ENCODE measurements around the gene CDKN2AIPNL.
A peak's percentile ranks its signal among the peaks of the same experiment; 100 is the strongest.
"Not testable (repeated sequence)": the region's sequence is repeated elsewhere in the genome, so short reads cannot be mapped to it uniquely, and the experiment has no call there.

The CDKN2AIPNL gene

DNA sequence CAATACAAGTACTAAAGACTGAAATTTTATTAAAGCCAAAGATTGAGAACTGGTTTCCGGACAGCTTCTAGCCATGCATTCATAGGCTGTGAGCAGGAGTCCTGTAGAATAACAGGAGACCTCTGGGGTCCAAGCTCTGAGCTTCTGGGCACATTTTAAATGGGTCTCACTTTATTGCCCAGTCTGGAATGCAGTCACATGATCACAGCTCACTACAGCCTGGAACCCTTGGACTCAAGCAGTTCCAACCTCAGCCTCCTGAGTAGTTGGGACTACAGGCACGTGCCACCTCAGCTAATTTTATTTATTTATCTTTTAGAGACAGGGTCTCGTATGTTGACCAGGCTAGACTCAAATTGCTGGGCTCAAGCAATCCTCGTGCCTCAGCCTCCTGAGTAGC lies 15.4 kb downstream of the CDKN2AIPNL start:
- no peak for DNase-seq

DNA sequence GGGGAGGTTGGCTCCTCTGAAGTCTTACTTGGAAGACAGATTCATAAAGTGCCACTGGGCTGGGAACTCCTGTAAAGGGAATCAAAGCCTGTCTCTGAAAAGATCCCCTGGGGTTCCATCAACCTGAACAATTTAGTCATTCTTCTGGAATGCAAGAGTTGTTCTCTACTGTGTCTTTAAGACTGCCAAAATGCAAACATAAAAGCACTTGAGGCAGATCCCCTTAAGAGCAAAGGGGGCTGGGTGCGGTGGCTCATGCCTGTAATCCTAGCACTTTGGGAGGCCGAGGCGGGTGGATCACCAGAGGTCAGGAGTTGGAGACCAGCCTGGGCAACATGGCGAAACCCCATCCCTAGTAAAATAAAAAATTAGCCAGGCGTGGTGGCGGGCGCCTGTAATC lies 16.7 kb downstream of the CDKN2AIPNL start:
- no peak for DNase-seq

DNA sequence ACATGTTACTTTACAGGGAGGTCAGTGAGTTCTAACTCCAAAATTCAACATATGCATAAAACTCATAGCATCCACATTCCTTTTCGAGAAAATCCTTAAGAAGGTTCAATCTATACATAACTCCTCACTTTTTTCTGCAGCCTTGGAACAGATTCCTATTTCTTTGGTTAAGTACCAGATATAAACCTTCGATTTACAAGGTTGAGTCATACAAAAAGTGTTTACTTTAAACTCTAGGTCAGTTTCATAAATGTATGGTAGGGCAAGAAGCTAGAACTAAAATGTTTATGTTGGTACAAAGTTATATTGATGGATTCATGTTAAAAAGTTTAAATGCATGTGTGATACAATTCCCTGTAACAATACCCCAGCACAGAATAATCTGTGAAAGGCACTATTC lies 19.4 kb downstream of the CDKN2AIPNL start:
- no peak for DNase-seq

GRCh38 chr5:134387443-134387842 lies 24.2 kb downstream of the CDKN2AIPNL start:
- DNase-seq, result no peak

DNA sequence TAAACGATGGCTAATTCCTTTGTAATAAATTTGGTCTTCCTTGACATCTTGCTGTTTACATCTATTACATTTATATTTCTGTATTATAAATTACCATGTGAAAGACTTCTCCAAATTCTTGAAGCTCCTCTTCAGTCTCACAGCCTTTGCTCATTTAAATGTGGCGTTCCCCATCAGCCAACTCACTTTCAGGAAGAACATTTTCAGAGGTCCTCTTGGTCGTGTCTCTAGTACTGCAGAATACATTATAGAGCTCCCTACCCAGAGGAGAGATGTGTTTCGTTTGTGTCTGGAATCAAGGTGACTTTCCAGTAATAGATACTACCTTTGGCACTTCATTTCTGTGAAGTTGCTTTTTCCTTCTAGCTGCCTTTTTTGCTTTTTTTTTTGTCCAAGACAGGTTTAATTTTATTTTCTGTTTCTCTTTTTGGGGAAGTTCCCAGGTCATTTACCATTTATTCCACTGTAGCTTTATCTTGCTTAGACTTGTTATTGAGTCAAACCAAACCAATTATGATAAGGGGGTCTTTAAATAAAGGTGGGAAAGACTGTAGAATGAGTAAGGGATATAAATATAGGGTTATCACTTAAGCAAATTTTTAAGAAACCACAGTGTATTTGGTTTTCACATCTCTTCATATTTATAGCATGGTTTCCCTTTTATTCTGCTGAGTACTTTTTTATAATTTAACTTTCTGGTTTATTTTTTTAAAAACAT lies 27.5 kb downstream of the CDKN2AIPNL start:
- no peak for DNase-seq

GRCh38 chr5:134382204-134382603 lies 29.5 kb downstream of the CDKN2AIPNL start:
- DNase-seq, result not testable (repeated sequence)

- DNase-seq, result no peak
These were observed 31.3 kb downstream of the CDKN2AIPNL start for GRCh38 chr5:134380346-134380745.

GRCh38 chr5:134374232-134374631 lies 37.4 kb downstream of the CDKN2AIPNL start:
- no peak for DNase-seq

DNA sequence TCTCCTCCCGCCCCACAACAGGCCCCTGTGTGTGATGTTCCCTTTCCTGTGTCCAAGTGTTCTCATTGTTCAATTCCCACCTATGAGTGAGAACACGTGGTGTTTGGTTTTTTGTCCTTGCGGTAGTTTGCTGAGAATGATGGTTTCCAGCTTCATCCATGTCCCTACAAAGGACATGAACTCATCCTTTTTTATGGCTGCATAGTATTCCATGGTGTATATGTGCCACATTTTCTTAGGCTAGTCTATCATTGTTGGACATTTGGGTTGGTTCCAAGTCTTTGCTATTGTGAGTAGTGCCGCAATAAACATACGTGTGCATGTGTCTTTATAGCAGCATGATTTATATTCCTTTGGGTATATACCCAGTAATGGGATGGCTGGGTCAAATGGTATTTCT lies 38.0 kb downstream of the CDKN2AIPNL start:
- not testable (repeated sequence) for DNase-seq

- DNase-seq, result no peak
These were observed 39.8 kb downstream of the CDKN2AIPNL start for GRCh38 chr5:134371834-134372340.

DNA sequence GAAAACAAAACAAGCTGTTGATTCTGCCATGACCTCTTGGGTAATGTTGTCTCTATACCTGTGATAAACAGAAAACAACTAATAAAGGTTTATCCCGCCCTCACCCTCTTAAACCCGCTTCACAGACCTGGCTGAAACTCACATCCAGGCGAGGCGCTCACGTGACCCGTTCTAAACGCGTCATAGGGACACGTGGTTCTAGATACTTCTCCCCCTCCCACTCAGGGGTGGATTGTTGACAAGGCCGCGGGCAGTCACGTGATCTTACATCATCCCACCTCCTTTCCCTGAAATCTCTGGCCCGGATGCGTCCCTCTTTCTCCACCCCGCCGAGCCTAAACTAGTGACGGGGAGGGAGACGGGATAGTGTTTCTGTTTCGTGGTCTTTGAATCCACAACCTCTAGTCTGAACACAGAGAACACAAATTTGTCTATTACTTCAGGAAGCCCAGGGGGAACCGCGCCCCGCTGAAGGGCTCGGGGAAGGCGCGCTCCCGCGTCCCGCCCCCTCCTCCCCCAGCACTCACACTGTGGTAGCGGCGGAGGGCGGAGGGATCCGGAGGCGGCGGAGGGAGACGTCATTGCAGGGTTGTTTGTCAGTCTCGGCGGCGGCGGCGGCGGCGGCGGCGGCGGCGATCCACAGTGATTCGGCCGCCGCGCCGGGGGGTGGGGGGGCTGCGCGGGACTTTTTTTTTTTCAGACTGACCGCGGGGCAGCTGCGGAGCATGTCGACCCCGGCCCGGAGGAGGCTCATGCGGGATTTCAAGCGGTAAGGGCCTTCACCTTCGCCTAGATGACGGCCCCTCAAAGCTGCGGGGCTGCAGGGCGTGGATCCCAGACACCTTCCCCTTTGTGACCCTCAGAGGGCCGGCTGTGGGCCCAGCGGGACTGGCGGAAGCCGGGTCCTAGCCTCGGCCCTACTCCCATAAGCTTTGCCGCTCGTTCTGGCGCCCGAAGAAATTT lies 40.5 kb downstream of the CDKN2AIPNL start, which contains the start of gene UBE2B:
TSS of gene UBE2B (plus strand) at position 699 of the 963 bp plus-strand sequence. CDS start at position 726, 27 bp downstream.
- DNase-seq, result peak; percentile 95 to 99

DNA sequence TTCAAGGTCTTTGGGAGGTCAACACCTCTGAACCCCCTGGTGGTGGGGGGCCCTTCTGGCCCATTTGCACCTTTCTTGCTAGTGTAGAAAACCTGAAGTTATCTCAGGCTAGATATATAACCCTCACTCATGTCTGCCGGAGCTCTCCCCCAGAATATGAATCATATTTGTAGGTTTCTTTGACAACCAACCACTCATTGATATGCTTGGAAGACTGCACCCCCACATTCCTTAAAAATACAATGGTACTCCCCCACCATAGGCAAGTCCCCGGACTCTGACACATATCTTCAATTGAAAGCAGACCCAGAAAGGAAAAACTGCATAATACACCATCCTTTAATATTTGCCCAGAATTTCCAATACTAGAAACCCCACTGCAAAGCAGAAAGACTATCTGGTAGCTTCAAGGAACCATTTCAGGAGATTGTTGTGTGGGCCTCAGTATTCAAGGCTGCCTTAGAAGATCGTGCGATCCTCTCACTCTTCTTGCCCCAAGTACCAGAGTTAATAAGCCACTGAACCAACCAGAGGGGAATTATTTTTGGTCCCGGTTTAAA lies 41.3 kb downstream of the CDKN2AIPNL start:
- no peak for DNase-seq

DNA sequence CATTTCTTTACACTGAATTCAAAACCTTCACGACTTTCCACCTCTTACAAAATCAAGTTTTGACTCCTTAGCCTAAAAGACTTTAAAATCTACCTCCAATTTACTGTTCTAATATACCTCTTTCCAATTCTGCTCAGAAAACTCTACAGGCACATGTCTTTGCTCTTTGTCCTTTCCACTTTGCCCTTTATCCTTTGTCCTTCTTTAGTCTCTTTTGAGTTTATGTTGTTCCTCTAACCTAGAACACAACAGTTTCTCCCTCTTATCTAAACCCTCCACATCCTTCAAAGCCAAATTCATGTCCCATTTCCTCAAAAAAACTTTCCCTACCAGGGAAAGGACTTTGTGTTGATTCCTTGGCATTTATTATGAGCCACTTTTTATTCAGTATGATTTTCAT lies 46.1 kb downstream of the CDKN2AIPNL start:
- no peak for DNase-seq

- no peak for DNase-seq
These were observed 56.0 kb downstream of the CDKN2AIPNL start for GRCh38 chr5:134355681-134356080.

Data from cerebellar nuclear complex (tissue), 1 donor.